Stimulated activated CD4-positive, alpha-beta T cell treated with anti-CD3 and anti-CD28 coated beads, Interleukin-1b, Interleukin-23, amount 100 ng/mL, for 48 hours (primary cell): Measurements from ENCODE around the gene PLAC1.

Experiments used
- DNase-seq: peaks from one replicate; pipeline ENCODE4 v3.0.0-alpha.2; 2020

The PLAC1 gene

GRCh38 chrX:134572816-134573682 lies 85.2 kb downstream of the PLAC1 start:
- no peak for DNase-seq

- no peak for DNase-seq
Measured at GRCh38 chrX:134571796-134572195, 86.5 kb downstream of the PLAC1 start.

GRCh38 chrX:134570899-134571298 lies 87.4 kb downstream of the PLAC1 start:
- no peak for DNase-seq

- DNase-seq = no peak
Measured at GRCh38 chrX:134570509-134570846, 87.8 kb downstream of the PLAC1 start.

GRCh38 chrX:134569306-134569705 lies 89.0 kb downstream of the PLAC1 start:
- no peak for DNase-seq

GRCh38 chrX:134568285-134569016 lies 89.8 kb downstream of the PLAC1 start:
- DNase-seq = no peak

- DNase-seq = no peak
Measured at GRCh38 chrX:134566506-134566905, 91.8 kb downstream of the PLAC1 start.

- no peak for DNase-seq
Measured at GRCh38 chrX:134562002-134562401, 96.3 kb downstream of the PLAC1 start.

GRCh38 chrX:134558133-134558532 lies 100.1 kb downstream of the PLAC1 start:
- DNase-seq = no peak

- no peak for DNase-seq
Measured at GRCh38 chrX:134554291-134554690, 104.0 kb downstream of the PLAC1 start.

GRCh38 chrX:134552351-134552750 lies 105.9 kb downstream of the PLAC1 start:
- no peak for DNase-seq

- DNase-seq = no peak
Measured at GRCh38 chrX:134551376-134552048, 106.8 kb downstream of the PLAC1 start.

GRCh38 chrX:134548257-134549201 lies 109.7 kb downstream of the PLAC1 start:
- no peak for DNase-seq

- no peak for DNase-seq
Measured at GRCh38 chrX:134547047-134547679, 111.1 kb downstream of the PLAC1 start.

- DNase-seq = no peak
Measured at GRCh38 chrX:134546187-134546586, 112.1 kb downstream of the PLAC1 start.

- no peak for DNase-seq
Measured at GRCh38 chrX:134545510-134545909, 112.8 kb downstream of the PLAC1 start.

- no peak for DNase-seq
Measured at GRCh38 chrX:134544513-134545151, 113.6 kb downstream of the PLAC1 start.

GRCh38 chrX:134544135-134544512 lies 114.1 kb downstream of the PLAC1 start:
- no peak for DNase-seq

- DNase-seq = no peak
Measured at GRCh38 chrX:134543288-134543687, 115.0 kb downstream of the PLAC1 start.

GRCh38 chrX:134542485-134542884 lies 115.8 kb downstream of the PLAC1 start:
- no peak for DNase-seq

GRCh38 chrX:134541906-134542305 lies 116.4 kb downstream of the PLAC1 start:
- no peak for DNase-seq

GRCh38 chrX:134538316-134538715 lies 120.0 kb downstream of the PLAC1 start:
- no peak for DNase-seq
